GM12891 (cell line): ENCODE results near the gene RELT.

ENCODE experiments used
- POLR2A ChIP-seq: IDR thresholded peaks from 2 replicates; pipeline ENCODE4 v1.6.1; 2011; ENCODE audit warnings: low read depth, low read length, control low read depth
- SPI1 ChIP-seq: IDR thresholded peaks from 2 replicates; pipeline ENCODE4 v1.6.1; 2011; ENCODE audit warnings: low read depth, low read length, control low read depth

GRCh38 chr11:73333640-73334383 is 42.4 kb upstream of the RELT start:
- TF ChIP-seq SPI1 (no peak), POLR2A (no peak)
